ENCODE results near the gene ATP1B1. TPM values are rescaled to one million over a fixed set of nuclear protein-coding genes. Genes with fewer than 3 reads are reported as not detected.

ATP1B1 gene
- total and polyA plus RNA-seq, 2 experiments from 2014 or later = 51.0 to 73.4 TPM

DNA sequence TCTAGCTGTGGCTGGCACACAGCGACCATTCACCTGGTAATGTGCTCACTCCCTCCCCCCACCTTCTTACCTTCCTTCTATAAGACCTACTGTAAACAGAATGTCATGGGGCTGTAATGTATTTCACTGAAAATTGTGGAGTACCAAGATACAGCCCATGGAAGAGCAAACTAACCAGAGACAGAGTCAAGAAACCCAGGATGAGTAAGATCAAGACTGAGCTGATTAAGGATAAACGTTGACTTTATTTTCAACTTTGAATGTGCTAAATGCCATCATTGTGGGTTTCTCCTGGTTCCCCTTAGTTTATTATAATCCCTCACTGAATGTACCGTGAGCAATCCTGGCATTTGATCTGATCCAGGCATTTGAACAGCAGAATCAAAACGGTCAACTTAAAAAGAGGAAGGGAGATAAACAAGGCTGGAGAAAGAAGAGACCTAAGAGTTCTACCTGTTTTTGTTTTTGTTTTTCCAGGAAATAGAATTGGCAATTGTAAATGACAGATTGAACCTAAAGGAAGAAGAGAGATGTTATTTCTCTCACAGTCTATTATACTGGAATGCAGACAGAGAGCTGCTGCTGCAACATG is 16.1 kb upstream of the ATP1B1 start:
- DNase-seq (ENCODE audit: low spot score) (no peak), ATAC-seq (no peak; the same call in 1 of the 3 replicates)
- H3K27me3 Mint-ChIP-seq (ENCODE audit: insufficient read depth, low read depth, poor library complexity) = peaks cover 4% of the 10 kb centered on the region
- Histone ChIP-seq H3K4me2 (no peak overlapping the region), H3K79me2 (replicated peaks; ENCODE audit: insufficient read depth) (no peaks in the 10 kb centered on the region), H3K4me1 (ENCODE audit: insufficient read depth) (0 out of 2 replicates have a peak, but pooled peaks cover 7% of the 10 kb centered on the region), H3K36me3 (ENCODE audit: insufficient read depth) (no peaks in the 10 kb centered on the region), H3F3A (replicated peaks; ENCODE audit: low read depth) (no peaks in the 10 kb centered on the region), H3K27ac (ENCODE audit: low read depth) (no peak overlapping the region), H2AFZ (peak overlapping the region; percentile 52), H4K20me1 (replicated peaks; ENCODE audit: insufficient read depth) (no peaks in the 10 kb centered on the region), H3K27me3 (ENCODE audit: insufficient read depth) (no peaks in the 10 kb centered on the region), H3K4me3 (no peak overlapping the region), H3K9me2 (ENCODE audit: insufficient read depth) (no peaks in the 10 kb centered on the region; the same call in 1 of the 2 replicates)
- peaks cover 12% of the 10 kb centered on the region for H3K4me1 Mint-ChIP-seq
- H3K4me3 Mint-ChIP-seq = no peak overlapping the region
- no peaks in the 10 kb centered on the region for H3K36me3 Mint-ChIP-seq (ENCODE audit: low read depth)
- TF ChIP-seq STAT1 (IDR thresholded peaks at IDR 0.05; ENCODE audit: unreplicated experiment) (no peak), EZH2phosphoT487 (IDR thresholded peaks at IDR 0.05; ENCODE audit: unreplicated experiment) (no peak), ZNF331 (CRISPR knock-in tag; IDR thresholded peaks at IDR 0.05; ENCODE audit: low read depth) (no peak), EZH2 (IDR thresholded peaks at IDR 0.05; ENCODE audit: low read depth, unreplicated experiment) (no peak), NANOG (IDR thresholded peaks at IDR 0.05; ENCODE audit: borderline replicate concordance) (no peak), CREB1 (CRISPR knock-in tag; IDR thresholded peaks at IDR 0.05; ENCODE audit: low read depth) (no peak), ZNF114 (CRISPR knock-in tag; IDR thresholded peaks at IDR 0.05) (no peak), POLR2AphosphoS5 (IDR thresholded peaks at IDR 0.05; ENCODE audit: low read depth) (no peak), JUNB (IDR thresholded peaks at IDR 0.05; ENCODE audit: unreplicated experiment) (no peak)
- TF ChIP-seq, protein P1, sequence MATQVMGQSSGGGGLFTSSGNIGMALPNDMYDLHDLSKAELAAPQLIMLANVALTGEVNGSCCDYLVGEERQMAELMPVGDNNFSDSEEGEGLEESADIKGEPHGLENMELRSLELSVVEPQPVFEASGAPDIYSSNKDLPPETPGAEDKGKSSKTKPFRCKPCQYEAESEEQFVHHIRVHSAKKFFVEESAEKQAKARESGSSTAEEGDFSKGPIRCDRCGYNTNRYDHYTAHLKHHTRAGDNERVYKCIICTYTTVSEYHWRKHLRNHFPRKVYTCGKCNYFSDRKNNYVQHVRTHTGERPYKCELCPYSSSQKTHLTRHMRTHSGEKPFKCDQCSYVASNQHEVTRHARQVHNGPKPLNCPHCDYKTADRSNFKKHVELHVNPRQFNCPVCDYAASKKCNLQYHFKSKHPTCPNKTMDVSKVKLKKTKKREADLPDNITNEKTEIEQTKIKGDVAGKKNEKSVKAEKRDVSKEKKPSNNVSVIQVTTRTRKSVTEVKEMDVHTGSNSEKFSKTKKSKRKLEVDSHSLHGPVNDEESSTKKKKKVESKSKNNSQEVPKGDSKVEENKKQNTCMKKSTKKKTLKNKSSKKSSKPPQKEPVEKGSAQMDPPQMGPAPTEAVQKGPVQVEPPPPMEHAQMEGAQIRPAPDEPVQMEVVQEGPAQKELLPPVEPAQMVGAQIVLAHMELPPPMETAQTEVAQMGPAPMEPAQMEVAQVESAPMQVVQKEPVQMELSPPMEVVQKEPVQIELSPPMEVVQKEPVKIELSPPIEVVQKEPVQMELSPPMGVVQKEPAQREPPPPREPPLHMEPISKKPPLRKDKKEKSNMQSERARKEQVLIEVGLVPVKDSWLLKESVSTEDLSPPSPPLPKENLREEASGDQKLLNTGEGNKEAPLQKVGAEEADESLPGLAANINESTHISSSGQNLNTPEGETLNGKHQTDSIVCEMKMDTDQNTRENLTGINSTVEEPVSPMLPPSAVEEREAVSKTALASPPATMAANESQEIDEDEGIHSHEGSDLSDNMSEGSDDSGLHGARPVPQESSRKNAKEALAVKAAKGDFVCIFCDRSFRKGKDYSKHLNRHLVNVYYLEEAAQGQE (IDR thresholded peaks at IDR 0.05; ENCODE audit: unreplicated experiment) = no peak
- TF ChIP-seq, protein P2, sequence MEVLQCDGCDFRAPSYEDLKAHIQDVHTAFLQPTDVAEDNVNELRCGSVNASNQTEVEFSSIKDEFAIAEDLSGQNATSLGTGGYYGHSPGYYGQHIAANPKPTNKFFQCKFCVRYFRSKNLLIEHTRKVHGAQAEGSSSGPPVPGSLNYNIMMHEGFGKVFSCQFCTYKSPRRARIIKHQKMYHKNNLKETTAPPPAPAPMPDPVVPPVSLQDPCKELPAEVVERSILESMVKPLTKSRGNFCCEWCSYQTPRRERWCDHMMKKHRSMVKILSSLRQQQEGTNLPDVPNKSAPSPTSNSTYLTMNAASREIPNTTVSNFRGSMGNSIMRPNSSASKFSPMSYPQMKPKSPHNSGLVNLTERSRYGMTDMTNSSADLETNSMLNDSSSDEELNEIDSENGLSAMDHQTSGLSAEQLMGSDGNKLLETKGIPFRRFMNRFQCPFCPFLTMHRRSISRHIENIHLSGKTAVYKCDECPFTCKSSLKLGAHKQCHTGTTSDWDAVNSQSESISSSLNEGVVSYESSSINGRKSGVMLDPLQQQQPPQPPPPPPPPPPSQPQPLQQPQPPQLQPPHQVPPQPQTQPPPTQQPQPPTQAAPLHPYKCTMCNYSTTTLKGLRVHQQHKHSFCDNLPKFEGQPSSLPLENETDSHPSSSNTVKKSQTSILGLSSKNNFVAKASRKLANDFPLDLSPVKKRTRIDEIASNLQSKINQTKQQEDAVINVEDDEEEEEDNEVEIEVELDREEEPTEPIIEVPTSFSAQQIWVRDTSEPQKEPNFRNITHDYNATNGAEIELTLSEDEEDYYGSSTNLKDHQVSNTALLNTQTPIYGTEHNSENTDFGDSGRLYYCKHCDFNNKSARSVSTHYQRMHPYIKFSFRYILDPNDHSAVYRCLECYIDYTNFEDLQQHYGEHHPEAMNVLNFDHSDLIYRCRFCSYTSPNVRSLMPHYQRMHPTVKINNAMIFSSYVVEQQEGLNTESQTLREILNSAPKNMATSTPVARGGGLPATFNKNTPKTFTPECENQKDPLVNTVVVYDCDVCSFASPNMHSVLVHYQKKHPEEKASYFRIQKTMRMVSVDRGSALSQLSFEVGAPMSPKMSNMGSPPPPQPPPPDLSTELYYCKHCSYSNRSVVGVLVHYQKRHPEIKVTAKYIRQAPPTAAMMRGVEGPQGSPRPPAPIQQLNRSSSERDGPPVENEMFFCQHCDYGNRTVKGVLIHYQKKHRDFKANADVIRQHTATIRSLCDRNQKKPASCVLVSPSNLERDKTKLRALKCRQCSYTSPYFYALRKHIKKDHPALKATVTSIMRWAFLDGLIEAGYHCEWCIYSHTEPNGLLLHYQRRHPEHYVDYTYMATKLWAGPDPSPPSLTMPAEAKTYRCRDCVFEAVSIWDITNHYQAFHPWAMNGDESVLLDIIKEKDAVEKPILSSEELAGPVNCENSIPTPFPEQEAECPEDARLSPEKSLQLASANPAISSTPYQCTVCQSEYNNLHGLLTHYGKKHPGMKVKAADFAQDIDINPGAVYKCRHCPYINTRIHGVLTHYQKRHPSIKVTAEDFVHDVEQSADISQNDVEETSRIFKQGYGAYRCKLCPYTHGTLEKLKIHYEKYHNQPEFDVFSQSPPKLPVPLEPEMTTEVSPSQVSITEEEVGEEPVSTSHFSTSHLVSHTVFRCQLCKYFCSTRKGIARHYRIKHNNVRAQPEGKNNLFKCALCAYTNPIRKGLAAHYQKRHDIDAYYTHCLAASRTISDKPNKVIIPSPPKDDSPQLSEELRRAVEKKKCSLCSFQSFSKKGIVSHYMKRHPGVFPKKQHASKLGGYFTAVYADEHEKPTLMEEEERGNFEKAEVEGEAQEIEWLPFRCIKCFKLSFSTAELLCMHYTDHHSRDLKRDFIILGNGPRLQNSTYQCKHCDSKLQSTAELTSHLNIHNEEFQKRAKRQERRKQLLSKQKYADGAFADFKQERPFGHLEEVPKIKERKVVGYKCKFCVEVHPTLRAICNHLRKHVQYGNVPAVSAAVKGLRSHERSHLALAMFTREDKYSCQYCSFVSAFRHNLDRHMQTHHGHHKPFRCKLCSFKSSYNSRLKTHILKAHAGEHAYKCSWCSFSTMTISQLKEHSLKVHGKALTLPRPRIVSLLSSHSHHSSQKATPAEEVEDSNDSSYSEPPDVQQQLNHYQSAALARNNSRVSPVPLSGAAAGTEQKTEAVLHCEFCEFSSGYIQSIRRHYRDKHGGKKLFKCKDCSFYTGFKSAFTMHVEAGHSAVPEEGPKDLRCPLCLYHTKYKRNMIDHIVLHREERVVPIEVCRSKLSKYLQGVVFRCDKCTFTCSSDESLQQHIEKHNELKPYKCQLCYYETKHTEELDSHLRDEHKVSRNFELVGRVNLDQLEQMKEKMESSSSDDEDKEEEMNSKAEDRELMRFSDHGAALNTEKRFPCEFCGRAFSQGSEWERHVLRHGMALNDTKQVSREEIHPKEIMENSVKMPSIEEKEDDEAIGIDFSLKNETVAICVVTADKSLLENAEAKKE (CRISPR knock-in tag; IDR thresholded peaks at IDR 0.05) = no peak
- TF ChIP-seq, protein P3, sequence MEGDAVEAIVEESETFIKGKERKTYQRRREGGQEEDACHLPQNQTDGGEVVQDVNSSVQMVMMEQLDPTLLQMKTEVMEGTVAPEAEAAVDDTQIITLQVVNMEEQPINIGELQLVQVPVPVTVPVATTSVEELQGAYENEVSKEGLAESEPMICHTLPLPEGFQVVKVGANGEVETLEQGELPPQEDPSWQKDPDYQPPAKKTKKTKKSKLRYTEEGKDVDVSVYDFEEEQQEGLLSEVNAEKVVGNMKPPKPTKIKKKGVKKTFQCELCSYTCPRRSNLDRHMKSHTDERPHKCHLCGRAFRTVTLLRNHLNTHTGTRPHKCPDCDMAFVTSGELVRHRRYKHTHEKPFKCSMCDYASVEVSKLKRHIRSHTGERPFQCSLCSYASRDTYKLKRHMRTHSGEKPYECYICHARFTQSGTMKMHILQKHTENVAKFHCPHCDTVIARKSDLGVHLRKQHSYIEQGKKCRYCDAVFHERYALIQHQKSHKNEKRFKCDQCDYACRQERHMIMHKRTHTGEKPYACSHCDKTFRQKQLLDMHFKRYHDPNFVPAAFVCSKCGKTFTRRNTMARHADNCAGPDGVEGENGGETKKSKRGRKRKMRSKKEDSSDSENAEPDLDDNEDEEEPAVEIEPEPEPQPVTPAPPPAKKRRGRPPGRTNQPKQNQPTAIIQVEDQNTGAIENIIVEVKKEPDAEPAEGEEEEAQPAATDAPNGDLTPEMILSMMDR (conservative IDR thresholded peaks at IDR 0.05; ENCODE audit: low read depth in 2 of 2) = no peak
- TF ChIP-seq, protein P4, sequence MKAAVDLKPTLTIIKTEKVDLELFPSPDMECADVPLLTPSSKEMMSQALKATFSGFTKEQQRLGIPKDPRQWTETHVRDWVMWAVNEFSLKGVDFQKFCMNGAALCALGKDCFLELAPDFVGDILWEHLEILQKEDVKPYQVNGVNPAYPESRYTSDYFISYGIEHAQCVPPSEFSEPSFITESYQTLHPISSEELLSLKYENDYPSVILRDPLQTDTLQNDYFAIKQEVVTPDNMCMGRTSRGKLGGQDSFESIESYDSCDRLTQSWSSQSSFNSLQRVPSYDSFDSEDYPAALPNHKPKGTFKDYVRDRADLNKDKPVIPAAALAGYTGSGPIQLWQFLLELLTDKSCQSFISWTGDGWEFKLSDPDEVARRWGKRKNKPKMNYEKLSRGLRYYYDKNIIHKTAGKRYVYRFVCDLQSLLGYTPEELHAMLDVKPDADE (IDR thresholded peaks at IDR 0.05) = no peak
- no peak overlapping the region for H3K27ac Mint-ChIP-seq
- H3K9me3 Mint-ChIP-seq = no peaks in the 10 kb centered on the region

Data from GM23338 (cell line).